Liver (tissue), 9 donors: ENCODE data around the gene SH3RF3. TPM values are rescaled to one million over a fixed set of nuclear protein-coding genes. Genes with fewer than 3 reads are reported as not detected.

ENCODE experiments used
- DNase-seq: peaks from one replicate; pipeline ENCODE4 v3.0.0-alpha.2; 2017; ENCODE audit warnings: low spot score
- H3K27ac ChIP-seq, 2 donors: one replicate each; pipeline ENCODE4 v1.7.0; 2013; ENCODE audit warnings: inconsistent platforms in 2 of 2, low read length in 2 of 2, control low read depth in 1 of 2, low read depth in 1 of 2, mild to moderate bottlenecking in 1 of 2
- H3K27me3 ChIP-seq, 4 donors: one replicate each; pipeline versions ENCODE4 v1.6.1 to v1.7.0; 2013; ENCODE audit warnings: low read length in 3 of 4, inconsistent platforms in 1 of 4, mild to moderate bottlenecking in 1 of 4, moderate library complexity in 1 of 4; ENCODE audit not compliant: control insufficient read depth in 4 of 4, insufficient read depth in 4 of 4
- H3K36me3 ChIP-seq, 4 donors: one replicate each; pipeline versions ENCODE4 v1.6.1 to v1.7.0; 2013; ENCODE audit warnings: low read length in 3 of 4, mild to moderate bottlenecking in 3 of 4, low read depth in 1 of 4, moderate library complexity in 1 of 4; ENCODE audit not compliant: control insufficient read depth in 4 of 4, insufficient read depth in 3 of 4
- H3K4me1 ChIP-seq, 4 donors: one replicate each; pipeline versions ENCODE4 v1.6.1 to v1.7.0; 2013; ENCODE audit warnings: low read length in 3 of 4, mild to moderate bottlenecking in 3 of 4, moderate library complexity in 1 of 4; ENCODE audit not compliant: control insufficient read depth in 4 of 4, insufficient read depth in 4 of 4
- H3K4me3 ChIP-seq, 3 donors: one replicate each; pipeline versions ENCODE4 v1.6.1 to v1.7.0; 2013; ENCODE audit warnings: low read length in 3 of 3, control low read depth in 1 of 3, low read depth in 1 of 3, mild to moderate bottlenecking in 1 of 3
- H3K9ac ChIP-seq, 2 donors: one replicate each; pipeline ENCODE4 v1.7.0; 2013; ENCODE audit warnings: low read length in 2 of 2, mild to moderate bottlenecking in 2 of 2, moderate library complexity in 2 of 2, control low read depth in 1 of 2, low read depth in 1 of 2
- H3K9me3 ChIP-seq, 4 donors: one replicate each; pipeline versions ENCODE4 v1.6.1 to v1.7.0; 2013; ENCODE audit warnings: low read length in 3 of 4; ENCODE audit not compliant: control insufficient read depth in 4 of 4
- ATF3 ChIP-seq: IDR thresholded peaks from 2 replicates; pipeline ENCODE4 v1.6.1; 2016; ENCODE audit warnings: antibody characterized with exemption
- CTCF ChIP-seq: fragments of 150-350 bp; IDR thresholded peaks from 2 replicates; pipeline ENCODE4 v1.5.1; 2017; ENCODE audit warnings: improper control_type of control experiment, low read depth, low read length; ENCODE audit not compliant: missing input control
- EGR1 ChIP-seq, 2 donors: IDR thresholded peaks; 2 replicates each; pipeline ENCODE4 v1.6.1; 2016 to 2018; ENCODE audit warnings: antibody characterized with exemption in 2 of 2, low read depth in 2 of 2
- FOXA1 ChIP-seq: IDR thresholded peaks from 2 replicates; pipeline ENCODE4 v1.6.1; 2016; ENCODE audit warnings: antibody characterized with exemption
- GABPA ChIP-seq, 2 donors: IDR thresholded peaks in 1 of 2; conservative IDR thresholded peaks in 1 of 2; 2 replicates each; pipeline ENCODE4 v1.6.1; 2016; ENCODE audit warnings: antibody characterized with exemption in 2 of 2, mild to moderate bottlenecking in 1 of 2, moderate library complexity in 1 of 2
- HNF4A ChIP-seq, 2 donors: conservative IDR thresholded peaks; 2 replicates each; pipeline ENCODE4 v1.6.1; 2016; ENCODE audit warnings: antibody characterized with exemption in 2 of 2, mild to moderate bottlenecking in 2 of 2
- HNF4G ChIP-seq: IDR thresholded peaks from 2 replicates; pipeline ENCODE4 v1.6.1; 2016; ENCODE audit warnings: antibody characterized with exemption
- JUND ChIP-seq, 2 donors: IDR thresholded peaks; 2 replicates each; pipeline ENCODE4 v1.6.1; 2016; ENCODE audit warnings: antibody characterized with exemption in 2 of 2
- MAX ChIP-seq: IDR thresholded peaks from 2 replicates; pipeline ENCODE4 v1.6.1; 2016; ENCODE audit warnings: antibody characterized with exemption
- NR2F2 ChIP-seq: IDR thresholded peaks from 2 replicates; pipeline ENCODE4 v1.6.1; 2016; ENCODE audit warnings: antibody characterized with exemption
- RAD21 ChIP-seq, 2 donors: IDR thresholded peaks; 2 replicates each; pipeline ENCODE4 v1.6.1; 2016; ENCODE audit warnings: antibody characterized with exemption in 2 of 2, mild to moderate bottlenecking in 2 of 2
- REST ChIP-seq: IDR thresholded peaks from 2 replicates; pipeline ENCODE4 v1.6.1; 2016; ENCODE audit warnings: antibody characterized with exemption, mild to moderate bottlenecking
- RXRA ChIP-seq, 2 donors: IDR thresholded peaks; 2 replicates each; pipeline ENCODE4 v1.6.1; 2017 to 2018; ENCODE audit warnings: antibody characterized with exemption in 2 of 2, mild to moderate bottlenecking in 1 of 2
- SP1 ChIP-seq: IDR thresholded peaks from 2 replicates; pipeline ENCODE4 v1.6.1; 2018; ENCODE audit warnings: antibody characterized with exemption, mild to moderate bottlenecking
- TAF1 ChIP-seq: conservative IDR thresholded peaks from 2 replicates; pipeline ENCODE4 v1.6.1; 2016; ENCODE audit warnings: antibody characterized with exemption, mild to moderate bottlenecking
- ZBTB33 ChIP-seq: IDR thresholded peaks from 2 replicates; pipeline ENCODE4 v1.6.1; 2016; ENCODE audit warnings: antibody characterized with exemption
- WGBS: extraction: QIAGEN DNeasy Blood & Tissue Kit; methylation state at CpG from one replicate; pipeline ENCODE4 v1.1.7; 2013; 5-methylcytosine and 5-hydroxymethylcytosine counted together
- polyA plus RNA-seq, 2 donors: library from polyadenylated mRNA; stranded (reverse) in 1 of 2; unstranded in 1 of 2; fragments of 200-250 nt in 1 of 2; fragments of >200 nt in 1 of 2; fragmentation: Nextera tagmentation in 1 of 2; extraction: Ambion mirVana in 1 of 2; gene quantifications; one replicate each; pipeline versions ENCODE4 v1.2.1 to v1.2.3, GENCODE V29; 2013 to 2015
- total RNA-seq, 2 donors: library from RNA; depleted of rRNA; stranded (reverse); fragments of >200 nt; gene quantifications; one replicate each; pipeline ENCODE4 v1.2.3, GENCODE V29; 2014
- donor health status: healthy.
- donor health status: healthy.
- donor health status: healthy.
- donor health status: healthy.
- donor health status: healthy.

Gene SH3RF3
- total and polyA plus RNA-seq, 4 donors: 0.11 to 1.0 (median 0.54) TPM

- no peak for DNase-seq
- H3K9me3 ChIP-seq: no peaks in the 10 kb centered on the region
- TF ChIP-seq RAD21 (IDR thresholded peaks at IDR 0.05) (no peak), MAX (no peak), JUND (IDR thresholded peaks at IDR 0.05) (no peak), CTCF (no peak), TAF1 (no peak), ZBTB33 (no peak), FOXA1 (no peak), EGR1 (IDR thresholded peaks at IDR 0.05; ENCODE audit: low read depth in 2 of 2) (no peak), RXRA (IDR thresholded peaks at IDR 0.05) (no peak), ATF3 (no peak), HNF4A (conservative IDR thresholded peaks at IDR 0.05) (no peak), SP1 (no peak), GABPA (IDR thresholded peaks at IDR 0.05 in 1 of 2, conservative IDR thresholded peaks at IDR 0.05 in 1 of 2) (no peak), NR2F2 (no peak), REST (no peak), HNF4G (no peak)
- peaks cover 0 to 5% (median 2%) of the 10 kb centered on the region in 4 donors for H3K4me1 ChIP-seq
- no peak overlapping the region for H3K27ac ChIP-seq
- 95% methylated on average over 10 of the region's 10 CpGs for WGBS
- no peak overlapping the region for H3K9ac ChIP-seq
- H3K27me3 ChIP-seq: no peaks in the 10 kb centered on the region
- H3K4me3 ChIP-seq: no peak overlapping the region
- no peaks in the 10 kb centered on the region for H3K36me3 ChIP-seq
These were observed 117.2 kb downstream of the SH3RF3 start for GRCh38 chr2:109246176-109246575.

GRCh38 chr2:109246616-109247015, 117.6 kb downstream of the SH3RF3 start:
- H3K36me3 ChIP-seq: no peaks in the 10 kb centered on the region
- H3K27ac ChIP-seq: no peak overlapping the region
- no peaks in the 10 kb centered on the region for H3K9me3 ChIP-seq
- peaks cover 0 to 5% (median 2%) of the 10 kb centered on the region in 4 donors for H3K4me1 ChIP-seq
- no peaks in the 10 kb centered on the region for H3K27me3 ChIP-seq
- 91% methylated on average over 11 of the region's 11 CpGs for WGBS
- DNase-seq: no peak
- no peak overlapping the region for H3K9ac ChIP-seq
- H3K4me3 ChIP-seq: no peak overlapping the region
- TF ChIP-seq HNF4G (no peak), RXRA (IDR thresholded peaks at IDR 0.05) (no peak), REST (no peak), HNF4A (conservative IDR thresholded peaks at IDR 0.05) (no peak), ZBTB33 (no peak), GABPA (IDR thresholded peaks at IDR 0.05 in 1 of 2, conservative IDR thresholded peaks at IDR 0.05 in 1 of 2) (no peak)
